B cell (primary cell): ENCODE data around the gene CENPO.

Experiments used
- CTCF ChIP-seq: fragments of 200-600 bp; IDR thresholded peaks from one replicate; pipeline ENCODE4 v1.8.0; 2022; ENCODE audit warnings: antibody characterized with exemption, mild to moderate bottlenecking
- EZH2 ChIP-seq: IDR thresholded peaks from 2 replicates; pipeline ENCODE4 v1.6.1; 2012; ENCODE audit warnings: borderline replicate concordance, low read depth, mild to moderate bottlenecking, moderate library complexity, low read length; ENCODE audit not compliant: insufficient read depth, poor library complexity, severe bottlenecking

- TF ChIP-seq CTCF: no peak
- TF ChIP-seq EZH2: no peak
Measured at GRCh38 chr2:24870440-24870839, 77.2 kb downstream of the CENPO start.
